H1 (cell line): ENCODE results near the gene KDM1A. TPM values are rescaled to one million over a fixed set of nuclear protein-coding genes. Genes with fewer than 3 reads are reported as not detected.

Experiments
- CTCF ChIA-PET: fragments of 300-600 bp; sonication (Branson Sonifier 250); formaldehyde crosslinking; loops from one replicate; lab custom pipeline; 2021; ENCODE audit not compliant: partially characterized antibody; lab: Charles Lee
- POLR2A ChIA-PET: fragments of 300-600 bp; sonication (Branson Sonifier 250); formaldehyde crosslinking; loops from one replicate; lab custom pipeline; 2021; ENCODE audit warnings: inconsistent platforms; ENCODE audit not compliant: partially characterized antibody; lab: Charles Lee
- DNase-seq, 2 experiments: peaks; one replicate each; pipeline versions ENCODE4 v3.0.0 to v3.0.0-alpha.2; 2010 to 2022; ENCODE audit warnings: low spot score in 2 of 2, low read depth in 1 of 2, mixed read lengths in 1 of 2
- FAIRE-seq: peaks from 2 replicates; lab custom pipeline; 2011; peaks lifted over from hg19 to GRCh38; lab: Jason Lieb, UNC
- H2AFZ ChIP-seq: 2 replicates; pipeline ENCODE4 v1.8.1; 2012; ENCODE audit warnings: low read length, inconsistent platforms
- H2AK5ac ChIP-seq: 2 replicates; pipeline ENCODE4 v1.6.1; 2013; ENCODE audit warnings: low read depth, low read length
- H2BK120ac ChIP-seq: replicated peaks from 2 replicates; pipeline ENCODE3; 2013; ENCODE audit warnings: low read depth, low read length, inconsistent platforms
- H2BK12ac ChIP-seq: 2 replicates; pipeline ENCODE4 v1.6.1; 2013; ENCODE audit warnings: low read depth, low read length
- H2BK15ac ChIP-seq: 2 replicates; pipeline ENCODE4 v1.6.1; 2013; ENCODE audit warnings: low read length
- H2BK20ac ChIP-seq: 2 replicates; pipeline ENCODE4 v1.6.1; 2013; ENCODE audit warnings: low read length
- H2BK5ac ChIP-seq: 2 replicates; pipeline ENCODE4 v1.6.1; 2013; ENCODE audit warnings: low read depth, low read length
- H3K14ac ChIP-seq: 2 replicates; pipeline ENCODE4 v1.6.1; 2013; ENCODE audit warnings: inconsistent platforms; ENCODE audit not compliant: insufficient read length
- H3K18ac ChIP-seq: 2 replicates; pipeline ENCODE4 v1.6.1; 2013; ENCODE audit warnings: low read length; ENCODE audit errors: extremely low read depth
- H3K23ac ChIP-seq: 2 replicates; pipeline ENCODE4 v1.6.1; 2013; ENCODE audit warnings: inconsistent platforms; ENCODE audit not compliant: insufficient read length
- H3K23me2 ChIP-seq: 2 replicates; pipeline ENCODE4 v1.6.1; 2013; ENCODE audit warnings: low read depth, low read length
- H3K27ac ChIP-seq: 2 replicates; pipeline ENCODE4 v1.6.1; 2011; ENCODE audit warnings: low read depth, low read length, inconsistent platforms
- H3K27me3 ChIP-seq, 4 experiments: replicated peaks in 1 of 4; 1 replicate in 1 of 4; 2 replicates in 3 of 4; pipeline versions ENCODE4 v1.6.1 to v1.8.1; 2011 to 2013; ENCODE audit warnings: low read length in 3 of 4, mild to moderate bottlenecking in 3 of 4, inconsistent platforms in 2 of 4, mixed read lengths in 2 of 4, moderate library complexity in 1 of 4; ENCODE audit not compliant: control insufficient read depth in 3 of 4, insufficient read depth in 3 of 4; ENCODE audit errors: extremely low read depth in 1 of 4
- H3K36me3 ChIP-seq, 4 experiments: 2 replicates each; pipeline versions ENCODE4 v1.6.1 to v1.8.1; 2011 to 2013; ENCODE audit warnings: mild to moderate bottlenecking in 4 of 4, low read length in 3 of 4, moderate library complexity in 2 of 4, control low read depth in 1 of 4, inconsistent platforms in 1 of 4; ENCODE audit not compliant: insufficient read depth in 4 of 4, control insufficient read depth in 2 of 4
- H3K4ac ChIP-seq: replicated peaks from 2 replicates; pipeline ENCODE3; 2013; ENCODE audit warnings: low read length, low read depth, mixed read lengths, inconsistent platforms; ENCODE audit not compliant: insufficient read length
- H3K4me1 ChIP-seq, 4 experiments: replicated peaks in 1 of 4; 1 replicate in 1 of 4; 2 replicates in 3 of 4; pipeline versions ENCODE4 v1.6.1 to v1.8.1; 2011 to 2013; ENCODE audit warnings: low read length in 3 of 4, inconsistent platforms in 2 of 4, mixed read lengths in 1 of 4; ENCODE audit not compliant: insufficient read depth in 4 of 4, control insufficient read depth in 3 of 4
- H3K4me2 ChIP-seq, 2 experiments: 2 replicates each; pipeline versions ENCODE4 v1.6.1 to v1.8.1; 2011 to 2013; ENCODE audit warnings: low read depth in 2 of 2, low read length in 2 of 2, control low read depth in 1 of 2, inconsistent platforms in 1 of 2, mild to moderate bottlenecking in 1 of 2; ENCODE audit not compliant: insufficient read depth in 1 of 2
- H3K4me3 ChIP-seq, 4 experiments: fragments of 200-600, 300-600 bp in 1 of 4; sonication (generic), shearing (Covaris generic), sonication (Bioruptor Twin) in 1 of 4; 2 replicates each; pipeline versions ENCODE4 v1.5.1 to v1.8.1; 2011 to 2016; ENCODE audit warnings: low read length in 4 of 4, low read depth in 3 of 4, control low read depth in 2 of 4, inconsistent platforms in 2 of 4, mild to moderate bottlenecking in 2 of 4, mixed read lengths in 1 of 4, moderate library complexity in 1 of 4; ENCODE audit not compliant: insufficient read depth in 2 of 4; ENCODE audit errors: extremely low read depth in 1 of 4
- H3K56ac ChIP-seq: replicated peaks from 2 replicates; pipeline ENCODE3; 2013; ENCODE audit warnings: low read depth, mild to moderate bottlenecking, mixed read lengths, low read length, inconsistent platforms; ENCODE audit not compliant: insufficient read length
- H3K79me1 ChIP-seq: 2 replicates; pipeline ENCODE4 v1.6.1; 2013; ENCODE audit warnings: low read depth, low read length, control low read depth
- H3K79me2 ChIP-seq, 2 experiments: 2 replicates each; pipeline versions ENCODE4 v1.6.1 to v1.8.1; 2012 to 2013; ENCODE audit warnings: low read length in 2 of 2, mild to moderate bottlenecking in 2 of 2, inconsistent platforms in 1 of 2; ENCODE audit not compliant: insufficient read depth in 2 of 2, control insufficient read depth in 1 of 2
- H3K9ac ChIP-seq, 4 experiments: replicated peaks in 1 of 4; 1 replicate in 1 of 4; 2 replicates in 3 of 4; pipeline versions ENCODE4 v1.6.1 to v1.8.1; 2011 to 2013; ENCODE audit warnings: low read depth in 3 of 4, low read length in 3 of 4, control low read depth in 2 of 4, mild to moderate bottlenecking in 2 of 4, moderate library complexity in 2 of 4, inconsistent platforms in 1 of 4; ENCODE audit errors: extremely low read depth in 1 of 4
- H3K9me3 ChIP-seq, 2 experiments: 2 replicates each; pipeline versions ENCODE4 v1.6.1 to v1.8.1; 2012 to 2013; ENCODE audit warnings: mild to moderate bottlenecking in 2 of 2, moderate library complexity in 2 of 2, control low read depth in 1 of 2, inconsistent platforms in 1 of 2, low read depth in 1 of 2, low read length in 1 of 2, mixed read lengths in 1 of 2; ENCODE audit not compliant: insufficient read depth in 2 of 2
- H4K20me1 ChIP-seq, 2 experiments: replicated peaks in 1 of 2; 2 replicates each; pipeline versions ENCODE3 to v1.8.1; 2011 to 2013; ENCODE audit warnings: inconsistent platforms in 2 of 2, low read length in 2 of 2, mild to moderate bottlenecking in 1 of 2; ENCODE audit not compliant: insufficient read depth in 2 of 2, control insufficient read depth in 1 of 2
- H4K5ac ChIP-seq: 2 replicates; pipeline ENCODE4 v1.6.1; 2013; ENCODE audit warnings: low read length, low read depth, mixed read lengths, inconsistent platforms; ENCODE audit not compliant: insufficient read length
- H4K8ac ChIP-seq: 2 replicates; pipeline ENCODE4 v1.8.0; 2013; ENCODE audit warnings: mild to moderate bottlenecking, moderate library complexity, low read length, inconsistent platforms; ENCODE audit not compliant: insufficient read depth; ENCODE audit errors: extremely low read depth
- H4K91ac ChIP-seq: replicated peaks from 2 replicates; pipeline ENCODE3; 2013; ENCODE audit warnings: low read length, mixed read lengths, inconsistent platforms; ENCODE audit not compliant: insufficient read length
- EP300 ChIP-seq, 2 experiments: IDR thresholded peaks; 1 replicate in 1 of 2; 2 replicates in 1 of 2; pipeline ENCODE4 v1.6.1; 2011 to 2012; ENCODE audit warnings: low read depth in 2 of 2, low read length in 2 of 2, mild to moderate bottlenecking in 2 of 2, borderline replicate concordance in 1 of 2, inconsistent platforms in 1 of 2, moderate library complexity in 1 of 2
- GABPA ChIP-seq: IDR thresholded peaks from 2 replicates; pipeline ENCODE4 v1.6.1; 2011; ENCODE audit warnings: mild to moderate bottlenecking, low read length, moderate library complexity, borderline replicate concordance; ENCODE audit not compliant: insufficient read depth
- JUN ChIP-seq: IDR thresholded peaks from 2 replicates; pipeline ENCODE4 v1.6.1; 2011; ENCODE audit warnings: low read depth, mild to moderate bottlenecking, improper control_type of control experiment, low read length
- KDM4A ChIP-seq: IDR thresholded peaks from one replicate; pipeline ENCODE4 v1.7.1; 2012; ENCODE audit warnings: low read depth, mild to moderate bottlenecking, moderate library complexity, low read length, inconsistent platforms; ENCODE audit not compliant: severe bottlenecking
- KDM5A ChIP-seq: fragments of 200-600 bp; IDR thresholded peaks from 2 replicates; pipeline ENCODE4 v1.7.1; 2012; ENCODE audit warnings: mild to moderate bottlenecking, low read length, inconsistent platforms, mixed read lengths
- TBP ChIP-seq: IDR thresholded peaks from 2 replicates; pipeline ENCODE4 v1.6.1; 2011; ENCODE audit warnings: low read depth, low read length, improper control_type of control experiment
- WGBS, 2 experiments: shearing (Covaris generic) in 1 of 2; methylation state at CpG; one replicate each; pipeline versions ENCODE4 v1.1.6 to v1.1.7; 2013 to 2015; ENCODE audit warnings: low lambda C conversion rate in 2 of 2, mixed read lengths in 2 of 2, inconsistent platforms in 1 of 2, low coverage in 1 of 2, missing lambda C conversion rate in 1 of 2; ENCODE audit not compliant: insufficient replicate concordance in 2 of 2, insufficient coverage in 1 of 2, insufficient read length in 1 of 2; ENCODE audit errors: extremely low coverage in 1 of 2, missing lambda C conversion rate in 1 of 2; 5-methylcytosine and 5-hydroxymethylcytosine counted together
- polyA plus RNA-seq, 7 experiments: library from polyadenylated mRNA; depleted of rRNA in 3 of 7; stranded (reverse) in 5 of 7; unstranded in 2 of 7; fragments of >200 nt in 5 of 7; fragments of 200-250 nt in 2 of 7; gene quantifications; 1 replicate in 5 of 7; 2 replicates in 1 of 7; 4 replicates in 1 of 7; pipeline versions ENCODE4 v1.2.1 to v1.2.3, GENCODE V29; 2011 to 2013; ENCODE audit warnings: missing spikeins in 2 of 7, mixed read lengths in 2 of 7
- total RNA-seq: library from RNA; stranded (reverse); fragmentation: NEBNext Ultra II Directional; extraction: Animal tissue kit (Norgen Biotek cat#: 25700); gene quantifications from 2 replicates; pipeline ENCODE4 v1.2.1, GENCODE V29; 2021

The KDM1A gene
- total and polyA plus RNA-seq, 2 of the 8 experiments (the other 6 are each of a cell fraction or from before 2014, with no cell fraction given), result 216 to 275 TPM

- Histone ChIP-seq H3K36me3 (peaks cover 45 to 89% (median 77%) of the 10 kb centered on the region in 4 experiments), H3K27ac (no peak overlapping the region), H3K4me3 (no peak overlapping the region), H2AFZ (no peak overlapping the region), H3K23ac (no peak overlapping the region), H3K9me3 (no peaks in the 10 kb centered on the region), H3K14ac (no peak overlapping the region), H3K27me3 (no peaks in the 10 kb centered on the region), H4K20me1 (peaks cover 2% of the 10 kb centered on the region in 2 experiments), H2AK5ac (no peak overlapping the region), H3K18ac (no peak overlapping the region), H2BK12ac (no peak overlapping the region), H4K5ac (no peak overlapping the region), H2BK120ac (no peak overlapping the region), H3K4ac (no peak overlapping the region), H3K9ac (no peak overlapping the region), H2BK20ac (no peak overlapping the region), H3K4me2 (no peak overlapping the region), H4K8ac (no peak overlapping the region), H2BK5ac (no peak overlapping the region), H3K79me1 (peaks cover 3% of the 10 kb centered on the region), H3K23me2 (no peaks in the 10 kb centered on the region), H2BK15ac (no peak overlapping the region), H3K79me2 (peaks cover 0 to 21% of the 10 kb centered on the region in 2 experiments; a peak in 2 of 4 replicates), H3K56ac (no peak overlapping the region), H3K4me1 (no peaks in the 10 kb centered on the region), H4K91ac (no peak overlapping the region)
- no peak for DNase-seq
- 90% methylated on average over 5 of the region's 5 CpGs; no CpG with 5 or more reads in 1 of the 2 experiments for WGBS, 2 experiments
- TF ChIP-seq KDM5A, result no peak
- no peak for TF ChIP-seq JUN
- TF ChIP-seq TBP, result no peak
- TF ChIP-seq EP300 (IDR thresholded peaks at IDR 0.05; ENCODE audit: borderline replicate concordance in 1 of 2, low read depth in 2 of 2, low read length in 2 of 2), result no peak
- TF ChIP-seq GABPA, result no peak
- no peak for TF ChIP-seq KDM4A
- ChIA-PET CTCF (interaction anchor here (1.2 to 3.3 kb wide), 2 partner anchors 9 to 154 kb away, joined by 3 to 21 read pairs; no protein-coding TSS in a partner anchor), POLR2A (interaction anchor here (0.9 to 1.5 kb wide), 2 partner anchors 19 to 37 kb away, joined by 3 read pairs; no protein-coding TSS in a partner anchor)
- FAIRE-seq, result no peak
Observed at GRCh38 chr1:23057301-23057700, 38.0 kb downstream of the KDM1A start.
